Keratinocyte (primary cell): ENCODE results near the gene POLR2C. TPM values are rescaled to one million over a fixed set of nuclear protein-coding genes. Genes with fewer than 3 reads are reported as not detected.

Experiments
- DNase-seq: peaks from one replicate; pipeline ENCODE4 v3.0.0-alpha.2; 2011; ENCODE audit warnings: low read depth, missing footprints, low spot score
- FAIRE-seq: peaks from 2 replicates; lab custom pipeline; 2011; peaks lifted over from hg19 to GRCh38; lab: Jason Lieb, UNC
- H2AFZ ChIP-seq: 2 replicates; pipeline ENCODE4 v1.6.0; 2012; ENCODE audit warnings: low read length, control low read depth, inconsistent platforms; ENCODE audit not compliant: control insufficient read depth
- H3K27ac ChIP-seq: 2 replicates; pipeline ENCODE4 v1.5.1; 2011; ENCODE audit warnings: low read length; ENCODE audit not compliant: control insufficient read depth, insufficient read depth
- H3K27me3 ChIP-seq: 3 replicates; pipeline ENCODE4 v1.6.0; 2011; ENCODE audit warnings: low read length; ENCODE audit not compliant: control insufficient read depth, insufficient read depth; ENCODE audit errors: extremely low read depth
- H3K36me3 ChIP-seq, 2 experiments: 2 replicates in 1 of 2; 3 replicates in 1 of 2; pipeline ENCODE4 v1.5.1; 2011; ENCODE audit warnings: low read length in 2 of 2, mild to moderate bottlenecking in 1 of 2; ENCODE audit not compliant: control insufficient read depth in 2 of 2, insufficient read depth in 2 of 2; ENCODE audit errors: extremely low read depth in 1 of 2
- H3K4me1 ChIP-seq: 3 replicates; pipeline ENCODE4 v1.5.1; 2011; ENCODE audit warnings: low read length; ENCODE audit not compliant: control insufficient read depth, insufficient read depth; ENCODE audit errors: extremely low read depth
- H3K4me2 ChIP-seq: 3 replicates; pipeline ENCODE4 v1.6.0; 2011; ENCODE audit warnings: low read depth, low read length; ENCODE audit not compliant: control insufficient read depth, insufficient read depth; ENCODE audit errors: extremely low read depth
- H3K4me3 ChIP-seq, 3 experiments: fragments of 200-600 bp in 1 of 3; sonication (generic) in 1 of 3; 2 replicates in 2 of 3; 3 replicates in 1 of 3; pipeline ENCODE4 v1.5.1; 2011 to 2016; ENCODE audit warnings: low read length in 3 of 3, mild to moderate bottlenecking in 3 of 3, control low read depth in 2 of 3, inconsistent platforms in 1 of 3, low read depth in 1 of 3, mixed read lengths in 1 of 3, mixed run types in 1 of 3, moderate library complexity in 1 of 3; ENCODE audit not compliant: control insufficient read depth in 2 of 3, insufficient read depth in 2 of 3; ENCODE audit errors: extremely low read depth in 1 of 3
- H3K79me2 ChIP-seq: 2 replicates; pipeline ENCODE4 v1.6.0; 2012; ENCODE audit warnings: low read length; ENCODE audit not compliant: control insufficient read depth, insufficient read depth
- H3K9ac ChIP-seq: 3 replicates; pipeline ENCODE4 v1.6.0; 2011; ENCODE audit warnings: low read length; ENCODE audit not compliant: control insufficient read depth, insufficient read depth; ENCODE audit errors: extremely low read depth
- H3K9me1 ChIP-seq: 3 replicates; pipeline ENCODE4 v1.6.0; 2011; ENCODE audit warnings: low read length; ENCODE audit not compliant: control insufficient read depth, insufficient read depth; ENCODE audit errors: extremely low read depth
- H3K9me3 ChIP-seq: 2 replicates; pipeline ENCODE4 v1.5.1; 2012; ENCODE audit warnings: low read depth, low read length; ENCODE audit not compliant: control insufficient read depth
- H4K20me1 ChIP-seq: 3 replicates; pipeline ENCODE4 v1.6.0; 2011; ENCODE audit warnings: low read length; ENCODE audit not compliant: control insufficient read depth, insufficient read depth; ENCODE audit errors: extremely low read depth
- CTCF ChIP-seq, 3 experiments: IDR thresholded peaks in 1 of 3; conservative IDR thresholded peaks in 1 of 3; optimal IDR thresholded peaks in 1 of 3; 2 replicates in 2 of 3; 3 replicates in 1 of 3; pipeline versions ENCODE3 to v1.5.1; 2011; ENCODE audit warnings: low read length in 3 of 3, mild to moderate bottlenecking in 3 of 3, moderate library complexity in 2 of 3, control low read depth in 1 of 3, inconsistent platforms in 1 of 3; ENCODE audit not compliant: insufficient read depth in 2 of 3; ENCODE audit errors: extremely low read depth in 1 of 3
- EZH2 ChIP-seq: IDR thresholded peaks from one replicate; pipeline ENCODE4 v1.6.1; 2012; ENCODE audit warnings: inconsistent platforms, mild to moderate bottlenecking, low read length, moderate library complexity
- dilution Hi-C: fragments of 300-500 bp; cut with MboI; formaldehyde crosslinking; loops from one replicate; pipeline ENCODE4 v1.7.0; 2020; ENCODE audit warnings: low sequenced_read_pairs; ENCODE audit not compliant: extremely low pct_ligation_motif_present
- polyA plus RNA-seq, 5 experiments: library from polyadenylated mRNA; depleted of rRNA in 3 of 5; stranded (reverse) in 3 of 5; stranded (forward) in 1 of 5; unstranded in 1 of 5; fragments of >200 nt; gene quantifications; 1 replicate in 1 of 5; 2 replicates in 3 of 5; 3 replicates in 1 of 5; pipeline versions ENCODE4 v1.2.1 to v1.2.3, GENCODE V29; 2011 to 2012; ENCODE audit warnings: missing spikeins in 2 of 5, low read depth in 1 of 5, low replicate concordance in 1 of 5

The POLR2C gene
- polyA plus RNA-seq, 1 donor (not counting 4 experiments of a cell fraction or from before 2014, with no cell fraction given), result 74.6 TPM

DNA sequence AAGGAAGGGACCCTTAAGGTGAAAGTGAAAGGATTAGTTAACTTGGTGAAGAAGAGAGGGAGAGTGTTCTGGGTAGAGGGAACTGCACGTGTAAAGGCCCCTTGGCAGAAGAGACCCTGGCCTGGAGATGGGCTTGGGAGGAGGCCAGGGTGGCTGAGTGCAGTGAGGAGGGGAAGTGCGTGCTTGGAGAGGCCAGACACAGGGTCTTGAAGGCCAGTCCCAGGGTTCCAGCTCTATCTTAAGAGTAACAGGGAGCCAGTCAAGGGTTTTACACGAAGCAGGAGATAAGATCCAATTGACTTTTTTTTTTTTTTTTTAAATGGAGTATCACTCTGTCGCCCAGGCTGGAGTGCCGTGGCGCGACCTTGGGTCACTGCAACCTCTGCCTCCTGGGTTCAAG is 39.0 kb downstream of the POLR2C start:
- DNase-seq (no peak), FAIRE-seq (no peak)
- no peaks in the 10 kb centered on the region for H3K79me2 ChIP-seq
- no peak overlapping the region for H3K4me2 ChIP-seq
- no peak for TF ChIP-seq CTCF (optimal IDR thresholded peaks at IDR 0.05 in 1 of 3, IDR thresholded peaks at IDR 0.05 in 1 of 3, conservative IDR thresholded peaks at IDR 0.05 in 1 of 3; ENCODE audit: extremely low read depth in 1 of 3, insufficient read depth in 2 of 3, low read length in 3 of 3)
- TF ChIP-seq EZH2, result no peak
- no peaks in the 10 kb centered on the region for H4K20me1 ChIP-seq
- peaks cover 7% of the 10 kb centered on the region for H3K27me3 ChIP-seq
- dilution Hi-C loops, result no loop called here
- no peaks in the 10 kb centered on the region for H3K9me1 ChIP-seq
- no peak overlapping the region for H3K4me3 ChIP-seq
- no peaks in the 10 kb centered on the region for H3K36me3 ChIP-seq
- no peaks in the 10 kb centered on the region for H3K4me1 ChIP-seq
- H3K27ac ChIP-seq, result no peak overlapping the region
- no peak overlapping the region for H2AFZ ChIP-seq
- no peak overlapping the region for H3K9ac ChIP-seq
- no peaks in the 10 kb centered on the region for H3K9me3 ChIP-seq

DNA sequence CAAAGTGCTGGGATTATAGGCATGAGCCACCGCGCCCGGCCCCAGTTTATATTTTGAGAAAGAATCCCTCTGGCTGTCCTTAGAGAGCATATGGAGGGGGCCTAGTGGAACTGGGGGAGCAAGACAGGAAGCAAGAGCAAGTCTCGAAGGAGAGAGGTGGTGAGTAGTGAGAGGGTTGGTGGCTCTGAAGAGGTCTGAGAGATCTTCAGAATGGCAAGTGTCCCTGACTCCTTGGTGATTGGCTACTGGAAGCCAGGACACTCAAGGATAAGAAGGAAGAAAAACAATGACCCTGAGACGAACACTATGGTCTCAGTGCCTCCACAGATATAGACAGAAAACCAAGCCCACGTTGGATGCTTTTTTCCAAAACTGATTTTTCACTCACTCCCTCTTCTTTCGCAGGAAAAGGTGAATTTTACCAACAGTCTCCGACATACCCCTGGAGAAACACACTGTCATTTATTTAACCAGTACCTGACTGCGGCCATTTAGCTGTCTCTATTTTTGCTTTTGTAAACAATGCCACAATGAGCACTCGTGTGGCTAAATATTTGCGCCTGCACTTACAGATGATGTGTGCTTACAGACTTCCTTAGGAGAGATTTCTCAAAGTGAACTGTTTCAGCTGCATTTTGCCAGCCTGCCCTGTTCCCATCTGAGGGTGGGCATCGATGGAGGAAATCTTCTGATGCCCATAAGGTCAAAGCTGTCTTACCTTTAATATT is 39.7 kb downstream of the POLR2C start:
- H3K4me3 ChIP-seq, result no peak overlapping the region
- H3K4me1 ChIP-seq, result no peaks in the 10 kb centered on the region
- H3K36me3 ChIP-seq, result no peaks in the 10 kb centered on the region
- no peaks in the 10 kb centered on the region for H3K9me3 ChIP-seq
- no peak overlapping the region for H3K9ac ChIP-seq
- H3K79me2 ChIP-seq, result no peaks in the 10 kb centered on the region
- no peak overlapping the region for H2AFZ ChIP-seq
- no peak overlapping the region for H3K4me2 ChIP-seq
- no peaks in the 10 kb centered on the region for H3K9me1 ChIP-seq
- dilution Hi-C loops, result no loop called here
- peaks cover 10% of the 10 kb centered on the region for H3K27me3 ChIP-seq
- H4K20me1 ChIP-seq, result no peaks in the 10 kb centered on the region
- no peak for DNase-seq
- no peak for FAIRE-seq
- no peak overlapping the region for H3K27ac ChIP-seq
- no peak for TF ChIP-seq EZH2
- no peak for TF ChIP-seq CTCF (optimal IDR thresholded peaks at IDR 0.05 in 1 of 3, IDR thresholded peaks at IDR 0.05 in 1 of 3, conservative IDR thresholded peaks at IDR 0.05 in 1 of 3; ENCODE audit: extremely low read depth in 1 of 3, insufficient read depth in 2 of 3, low read length in 3 of 3)
